Activated T-cell treated with anti-CD3 and anti-CD28 coated beads, Interleukin-2, amount 50 U/mL, for 72 hours (primary cell): Measurements from ENCODE around the gene RBMS1. TPM values are rescaled to one million over a fixed set of nuclear protein-coding genes. Genes with fewer than 3 reads are reported as not detected.

ENCODE experiments used
- ATAC-seq, 2 donors: fragments of 150-1000 bp; cut with Tn5 transposase; replicated peaks in 1 of 2; 2 replicates each; pipeline ENCODE4 v1.10.0; 2021; ENCODE audit warnings: moderate library complexity in 2 of 2, mild to moderate bottlenecking in 1 of 2
- DNase-seq, 2 donors: peaks; one replicate each; pipeline ENCODE4 v3.0.0; 2021 to 2022; ENCODE audit warnings: mixed read lengths in 1 of 2
- H3K27ac Mint-ChIP-seq: one replicate; pipeline ENCODE4 v1.8.0; 2022; ENCODE audit warnings: mild to moderate bottlenecking, moderate library complexity, mixed read lengths
- H3K27me3 Mint-ChIP-seq: one replicate; pipeline ENCODE4 v1.8.0; 2022; ENCODE audit warnings: low read depth, mixed read lengths
- H3K36me3 Mint-ChIP-seq, 2 donors: one replicate each; pipeline ENCODE4 v1.8.0; 2022; ENCODE audit warnings: mixed read lengths in 2 of 2, mild to moderate bottlenecking in 1 of 2; ENCODE audit not compliant: insufficient read depth in 2 of 2
- H3K4me1 Mint-ChIP-seq: one replicate; pipeline ENCODE4 v1.8.0; 2022; ENCODE audit warnings: low read depth, mixed read lengths
- H3K4me3 Mint-ChIP-seq, 2 donors: one replicate each; pipeline ENCODE4 v1.8.0; 2022; ENCODE audit warnings: mild to moderate bottlenecking in 2 of 2, mixed read lengths in 2 of 2, moderate library complexity in 2 of 2
- H3K9me3 Mint-ChIP-seq, 2 donors: one replicate each; pipeline ENCODE4 v1.8.0; 2022; ENCODE audit warnings: mixed read lengths in 2 of 2
- total RNA-seq, 2 donors: library from RNA; stranded (reverse); gene quantifications; one replicate each; pipeline ENCODE4 v1.2.3, GENCODE V29; 2022

RBMS1 gene
- total RNA-seq, 2 donors from 2014 or later: 48.4 to 55.1 TPM

- Mint-ChIP-seq H3K27ac (peak overlapping the region; percentile 60), H3K4me3 (peak overlapping the region; percentile 72 to 73), H3K9me3 (no peaks in the 10 kb centered on the region), H3K27me3 (no peaks in the 10 kb centered on the region), H3K4me1 (peaks cover 71% of the 10 kb centered on the region), H3K36me3 (peaks cover 0 to 4% of the 10 kb centered on the region in 2 donors)
- ATAC-seq (no peak), DNase-seq (no peak)
Measured at GRCh38 chr2:160387558-160388262, 105.9 kb downstream of the RBMS1 start.

DNA sequence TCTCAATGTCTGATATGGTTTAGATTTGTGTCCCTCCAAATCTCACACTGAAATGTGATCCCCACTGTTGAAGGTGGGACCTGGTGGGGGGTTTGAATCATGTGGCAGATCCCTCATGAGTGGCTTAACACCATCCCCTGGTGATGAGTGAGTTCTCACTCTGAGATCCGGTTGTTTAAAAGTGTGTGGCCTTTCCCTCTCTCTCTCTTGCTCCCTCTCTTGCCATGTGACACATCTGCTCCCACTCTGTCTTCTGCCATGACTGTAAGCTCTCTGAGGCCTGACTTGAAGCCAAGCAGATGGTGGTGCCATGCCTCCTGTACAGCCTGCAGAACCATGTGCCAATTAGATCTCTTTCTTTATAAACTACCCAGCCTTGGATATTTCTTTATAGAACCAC, 108.8 kb downstream of the RBMS1 start:
- H3K27me3 Mint-ChIP-seq: no peaks in the 10 kb centered on the region
- peak in 1 of 2 donors; percentile 31 for ATAC-seq
- no peak for DNase-seq
- H3K27ac Mint-ChIP-seq: peak overlapping the region; percentile 58
- no peak overlapping the region for H3K4me3 Mint-ChIP-seq
- no peaks in the 10 kb centered on the region for H3K9me3 Mint-ChIP-seq
- H3K4me1 Mint-ChIP-seq: peaks cover 71% of the 10 kb centered on the region
- no peaks in the 10 kb centered on the region for H3K36me3 Mint-ChIP-seq

DNA sequence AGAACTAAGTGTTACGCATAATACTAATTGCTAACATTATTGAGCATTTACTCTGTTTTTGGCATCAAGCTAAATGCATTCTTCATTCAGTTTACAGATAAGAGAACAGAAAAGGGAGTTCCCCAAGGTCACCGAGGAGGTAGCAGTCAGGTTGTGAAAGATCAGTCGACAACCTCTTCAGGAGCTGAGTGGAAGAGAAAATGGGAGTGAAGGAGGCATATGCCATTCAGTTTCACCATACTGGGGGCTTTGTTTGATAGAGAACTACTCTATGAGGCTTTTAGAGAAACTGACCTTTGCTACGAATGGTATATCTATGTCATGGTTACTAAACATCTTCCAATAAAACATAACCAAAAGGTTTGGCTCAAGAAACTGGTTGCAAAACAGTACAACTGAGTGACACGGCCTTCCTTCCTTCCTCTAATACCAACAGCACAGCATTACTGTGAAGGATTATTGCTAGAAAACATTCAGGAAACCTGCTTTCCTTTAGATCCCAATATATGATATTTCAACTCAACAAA, 112.1 kb downstream of the RBMS1 start:
- no peak for ATAC-seq

GRCh38 chr2:160380611-160381010, 113.0 kb downstream of the RBMS1 start:
- DNase-seq (no peak), ATAC-seq (no peak)
- Mint-ChIP-seq H3K27ac (no peak overlapping the region), H3K4me3 (no peak overlapping the region), H3K36me3 (no peaks in the 10 kb centered on the region), H3K9me3 (no peaks in the 10 kb centered on the region), H3K27me3 (no peaks in the 10 kb centered on the region), H3K4me1 (peaks cover 69% of the 10 kb centered on the region)

More for the DNA sequence above, 112.1 kb downstream of the RBMS1 start:
- peak overlapping the region in 1 of 2 donors; percentile 47 for H3K4me3 Mint-ChIP-seq
- peak overlapping the region; percentile 58 for H3K27ac Mint-ChIP-seq
- DNase-seq: no peak
- H3K9me3 Mint-ChIP-seq: no peaks in the 10 kb centered on the region
- no peaks in the 10 kb centered on the region for H3K36me3 Mint-ChIP-seq
- H3K27me3 Mint-ChIP-seq: no peaks in the 10 kb centered on the region
- peaks cover 66% of the 10 kb centered on the region for H3K4me1 Mint-ChIP-seq

- ATAC-seq (no peak), DNase-seq (no peak)
- no peaks in the 10 kb centered on the region for H3K9me3 Mint-ChIP-seq
- H3K4me3 Mint-ChIP-seq: peak overlapping the region; percentile 45 to 50
- H3K4me1 Mint-ChIP-seq: peaks cover 73% of the 10 kb centered on the region
- H3K27ac Mint-ChIP-seq: peak overlapping the region; percentile 84
- H3K27me3 Mint-ChIP-seq: no peaks in the 10 kb centered on the region
- no peaks in the 10 kb centered on the region for H3K36me3 Mint-ChIP-seq
Measured at GRCh38 chr2:160380000-160380570, 113.5 kb downstream of the RBMS1 start.

- peaks cover 69% of the 10 kb centered on the region for H3K4me1 Mint-ChIP-seq
- no peaks in the 10 kb centered on the region for H3K27me3 Mint-ChIP-seq
- H3K36me3 Mint-ChIP-seq: no peaks in the 10 kb centered on the region
Measured at GRCh38 chr2:160379399-160379798, 114.2 kb downstream of the RBMS1 start.

GRCh38 chr2:160377204-160377995, 116.2 kb downstream of the RBMS1 start:
- peaks cover 86% of the 10 kb centered on the region for H3K4me1 Mint-ChIP-seq
- no peak for ATAC-seq
- no peaks in the 10 kb centered on the region for H3K36me3 Mint-ChIP-seq
- no peaks in the 10 kb centered on the region for H3K9me3 Mint-ChIP-seq
- no peak overlapping the region for H3K27ac Mint-ChIP-seq
- no peak overlapping the region for H3K4me3 Mint-ChIP-seq
- H3K27me3 Mint-ChIP-seq: no peaks in the 10 kb centered on the region
- DNase-seq: no peak

More at GRCh38 chr2:160379399-160379798, 114.2 kb downstream of the RBMS1 start:
- peak overlapping the region; percentile 33 for H3K27ac Mint-ChIP-seq
- DNase-seq (no peak), ATAC-seq (no peak)
- H3K4me3 Mint-ChIP-seq: no peak overlapping the region
- H3K9me3 Mint-ChIP-seq: no peaks in the 10 kb centered on the region

- Mint-ChIP-seq H3K4me1 (peaks cover 86% of the 10 kb centered on the region), H3K27ac (peak overlapping the region; percentile 45), H3K4me3 (no peak overlapping the region), H3K27me3 (no peaks in the 10 kb centered on the region), H3K36me3 (no peaks in the 10 kb centered on the region), H3K9me3 (no peaks in the 10 kb centered on the region)
- DNase-seq: no peak
- ATAC-seq: no peak
Measured at GRCh38 chr2:160376576-160376975, 117.0 kb downstream of the RBMS1 start.

DNA sequence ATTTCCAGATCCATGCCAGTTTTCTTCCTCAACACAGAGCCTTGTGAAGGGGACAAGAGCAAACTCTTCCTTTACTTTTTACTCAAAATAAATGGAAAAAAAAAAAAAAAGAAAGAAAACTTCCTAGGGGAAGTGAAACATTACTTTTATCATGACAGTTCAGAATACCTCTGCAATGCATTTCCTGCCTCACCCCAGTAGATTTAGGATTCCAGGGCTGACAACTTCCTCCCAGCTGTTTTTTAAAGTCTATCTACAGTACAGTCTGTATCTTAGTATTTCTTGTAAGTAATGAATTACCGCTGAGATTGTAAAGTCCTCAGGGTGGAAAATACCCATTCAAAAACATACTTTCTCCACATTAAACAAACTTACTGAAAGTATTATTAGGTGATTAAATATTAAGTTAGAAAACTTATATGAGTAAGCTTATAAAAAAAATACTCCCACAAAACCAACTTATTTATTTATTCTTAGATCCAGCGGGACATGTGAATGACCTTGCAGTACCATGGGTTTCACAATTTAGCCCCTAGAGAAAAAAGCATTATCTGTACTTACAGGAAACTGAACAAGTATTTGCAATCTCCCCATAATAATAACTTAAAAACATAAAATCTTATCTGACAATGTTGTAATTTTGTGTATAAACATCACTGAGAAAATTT, 117.7 kb downstream of the RBMS1 start:
- Mint-ChIP-seq H3K4me1 (peaks cover 85% of the 10 kb centered on the region), H3K4me3 (no peak overlapping the region), H3K27ac (peak overlapping the region; percentile 62), H3K9me3 (no peaks in the 10 kb centered on the region), H3K27me3 (no peaks in the 10 kb centered on the region), H3K36me3 (no peaks in the 10 kb centered on the region)
- DNase-seq (no peak), ATAC-seq (no peak)

DNA sequence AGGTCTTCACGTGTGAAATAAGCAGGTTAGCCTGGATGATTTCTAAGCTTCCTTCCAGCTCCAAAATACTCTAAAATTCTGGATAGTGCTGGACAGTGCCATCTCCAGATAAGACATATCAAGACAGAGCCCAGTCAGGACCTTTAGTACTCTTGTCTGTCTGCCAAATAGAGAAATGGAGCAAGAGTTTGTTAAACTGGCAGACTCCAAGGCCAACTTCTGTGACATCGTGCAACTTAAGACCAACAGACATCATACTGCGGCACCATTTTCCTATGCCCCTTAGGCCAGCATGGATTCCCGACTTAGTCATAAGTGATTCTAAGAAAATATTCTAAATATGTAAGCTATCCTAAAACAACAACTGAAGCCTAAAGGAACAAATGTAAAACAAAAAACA, 118.6 kb downstream of the RBMS1 start:
- H3K36me3 Mint-ChIP-seq: no peaks in the 10 kb centered on the region
- no peaks in the 10 kb centered on the region for H3K27me3 Mint-ChIP-seq
- DNase-seq: no peak
- H3K27ac Mint-ChIP-seq: no peak overlapping the region
- no peak for ATAC-seq
- H3K9me3 Mint-ChIP-seq: no peaks in the 10 kb centered on the region
- no peak overlapping the region for H3K4me3 Mint-ChIP-seq
- peaks cover 83% of the 10 kb centered on the region for H3K4me1 Mint-ChIP-seq

DNA sequence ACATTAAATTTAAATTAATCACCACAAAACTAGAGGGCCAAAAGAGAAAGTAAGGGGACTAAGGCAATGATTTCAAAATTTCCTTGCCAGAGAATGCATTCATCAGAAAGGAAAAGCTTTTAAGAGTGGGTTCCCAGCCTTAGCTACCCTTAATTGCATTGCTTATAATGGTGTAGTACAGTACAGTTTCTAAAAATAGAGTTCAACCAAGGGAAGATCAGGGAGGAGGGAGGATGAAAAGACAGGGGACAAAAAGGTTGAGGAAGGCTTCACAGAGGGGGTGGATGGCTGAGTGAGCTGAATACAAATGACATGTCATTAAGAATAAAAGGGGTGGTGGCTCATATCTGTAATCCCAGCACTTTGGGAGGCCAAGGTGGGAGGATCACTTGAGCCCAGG, 119.9 kb downstream of the RBMS1 start:
- Mint-ChIP-seq H3K27me3 (no peaks in the 10 kb centered on the region), H3K4me3 (peak overlapping the region; percentile 20 to 67), H3K9me3 (no peaks in the 10 kb centered on the region), H3K27ac (peak overlapping the region; percentile 74), H3K36me3 (no peaks in the 10 kb centered on the region), H3K4me1 (peaks cover 83% of the 10 kb centered on the region)
- ATAC-seq: no peak
- no peak for DNase-seq

GRCh38 chr2:160373263-160373662, 120.3 kb downstream of the RBMS1 start:
- DNase-seq (no peak), ATAC-seq (no peak)
- H3K4me1 Mint-ChIP-seq: peaks cover 86% of the 10 kb centered on the region
- no peaks in the 10 kb centered on the region for H3K9me3 Mint-ChIP-seq
- peak overlapping the region; percentile 74 for H3K27ac Mint-ChIP-seq
- H3K4me3 Mint-ChIP-seq: peak overlapping the region; percentile 8 to 67
- no peaks in the 10 kb centered on the region for H3K36me3 Mint-ChIP-seq
- H3K27me3 Mint-ChIP-seq: no peaks in the 10 kb centered on the region
